Measurements from ENCODE around the gene TPP2. TPM values are rescaled to one million over a fixed set of nuclear protein-coding genes. Genes with fewer than 3 reads are reported as not detected.

TPP2 gene
- total and polyA plus RNA-seq, 9 of the 15 experiments (the other 6 are each of a cell fraction or from before 2014, with no cell fraction given), result 18.8 to 87.7 (median 55.9) TPM

GRCh38 chr13:102628559-102628958 lies 31.8 kb downstream of the TPP2 start (continued):
- TF ChIP-seq MLX (CRISPR knock-in tag; conservative IDR thresholded peaks at IDR 0.05) (no peak), SMARCA5 (IDR thresholded peaks at IDR 0.05) (no peak), ZNF165 (CRISPR knock-in tag; IDR thresholded peaks at IDR 0.05; ENCODE audit: borderline replicate concordance) (no peak), ZNF589 (CRISPR knock-in tag; IDR thresholded peaks at IDR 0.05; ENCODE audit: low read depth) (no peak), TAF9B (IDR thresholded peaks at IDR 0.05; ENCODE audit: partially characterized antibody) (no peak), ZNF655 (CRISPR knock-in tag; IDR thresholded peaks at IDR 0.05) (no peak), BDP1 (IDR thresholded peaks at IDR 0.05; ENCODE audit: insufficient read depth, insufficient read length) (no peak), SMAD3 (CRISPR knock-in tag; conservative IDR thresholded peaks at IDR 0.05) (no peak)

GRCh38 chr13:102631198-102631597 lies 34.4 kb downstream of the TPP2 start:
- 100% methylated on average over 2 of the region's 2 CpGs for WGBS (ENCODE audit: insufficient coverage, low coverage, missing lambda C conversion rate)
- no peaks in the 10 kb centered on the region for H3K9me3 ChIP-seq (replicated peaks; ENCODE audit: control insufficient read depth, insufficient read depth, low read depth, low read length)
- no peak overlapping the region for H3K27ac ChIP-seq (ENCODE audit: extremely low read depth, low read depth, low read length)
- H3K79me2 ChIP-seq (ENCODE audit: control insufficient read depth, insufficient read depth, low read length), result no peaks in the 10 kb centered on the region
- H3K4me3 ChIP-seq, result no peak overlapping the region
- no peak overlapping the region for H2AFZ ChIP-seq (ENCODE audit: low read depth, low read length)
- BruUV-seq (replicated peaks), result TSS peak; percentile 9
- no peak overlapping the region for H3K4me2 ChIP-seq (ENCODE audit: insufficient read depth, low read length)
- H3K36me3 ChIP-seq (ENCODE audit: control insufficient read depth, insufficient read depth, low read length), result peaks cover 94% of the 10 kb centered on the region
- no peaks in the 10 kb centered on the region for H3K4me1 ChIP-seq (replicated peaks in 1 of 2; ENCODE audit: control insufficient read depth in 2 of 2, insufficient read depth in 2 of 2, low read length in 2 of 2)
- CTCF ChIA-PET (ENCODE audit: low intra/inter-chr PET ratio), result no interaction called here
- TF ChIP-seq FUS (optimal IDR thresholded peaks at IDR 0.05; ENCODE audit: low read depth, low read length) (no peak), CHCHD3 (CRISPR knock-in tag; IDR thresholded peaks at IDR 0.05) (no peak), KHSRP (IDR thresholded peaks at IDR 0.05) (no peak), ZNF263 (CRISPR knock-in tag; IDR thresholded peaks at IDR 0.05; ENCODE audit: borderline replicate concordance) (no peak), POLR2G (IDR thresholded peaks at IDR 0.05; ENCODE audit: low read depth, low read length) (no peak), HNRNPK (IDR thresholded peaks at IDR 0.05; ENCODE audit: low read depth, low read length, poor library complexity, severe bottlenecking) (no peak), ZNF639 (CRISPR knock-in tag; conservative IDR thresholded peaks at IDR 0.05 in 1 of 2, IDR thresholded peaks at IDR 0.05 in 1 of 2) (no peak), BMI1 (IDR thresholded peaks at IDR 0.05; ENCODE audit: low read length) (no peak)
- intact Hi-C loops (cut with micrococcal nuclease) (no loop called here), in situ Hi-C loops (cut with MboI) (no loop called here)
- FAIRE-seq, result no peak
- DNase-seq (ENCODE audit: extremely low read depth in 1 of 4, low spot score in 3 of 4), result no peak
- H3K9ac ChIP-seq (ENCODE audit: insufficient read depth in 1 of 2, low read depth in 2 of 2, low read length in 2 of 2), result no peak overlapping the region
- ATAC-seq, result no peak
- POLR2A ChIA-PET, result no interaction called here
- H4K20me1 ChIP-seq (replicated peaks; ENCODE audit: control insufficient read depth, insufficient read depth, low read length), result no peaks in the 10 kb centered on the region
- H3K27me3 ChIP-seq (ENCODE audit: control insufficient read depth in 2 of 2, insufficient read depth in 2 of 2, low read length in 2 of 2), result no peaks in the 10 kb centered on the region
- H3K9me1 ChIP-seq (ENCODE audit: control insufficient read depth, insufficient read depth, low read length), result no peaks in the 10 kb centered on the region

Measured in K562 (cell line).